ENCODE results near the gene SPATS2. TPM values are rescaled to one million over a fixed set of nuclear protein-coding genes. Genes with fewer than 3 reads are reported as not detected.
A peak's percentile ranks its signal among the peaks of the same experiment; 100 is the strongest.
"Not testable (repeated sequence)": the region's sequence is repeated elsewhere in the genome, so short reads cannot be mapped to it uniquely, and the experiment has no call there.

Gene SPATS2
- total RNA-seq, 2 experiments from 2014 or later: 9.7 to 12.9 TPM

GRCh38 chr12:49527361-49528130, 160.3 kb downstream of the SPATS2 start:
- Mint-ChIP-seq H3K4me3 (no peak overlapping the region), H3K27ac (no peak overlapping the region), H3K4me1 (ENCODE audit: low read depth) (no peaks in the 10 kb centered on the region), H3K9me3 (no peaks in the 10 kb centered on the region), H3K27me3 (no peaks in the 10 kb centered on the region), H3K36me3 (peaks cover 4% of the 10 kb centered on the region)
- ChIA-PET POLR2A (no interaction called here), CTCF (interaction anchor here (1.1 to 1.3 kb wide), 2 partner anchors 13 to 35 kb away, joined by 3 to 4 read pairs; no protein-coding TSS in a partner anchor)
- no peak for DNase-seq
- intact Hi-C loops (cut with micrococcal nuclease): no loop called here

GRCh38 chr12:49529414-49529813, 162.2 kb downstream of the SPATS2 start:
- CTCF ChIA-PET: interaction anchor here (0.6 to 0.7 kb wide), 2 partner anchors 68 to 177 kb away, joined by 3 read pairs; no protein-coding TSS in a partner anchor
- intact Hi-C loops (cut with micrococcal nuclease): no loop called here
- H3K36me3 Mint-ChIP-seq: peaks cover 4% of the 10 kb centered on the region
- no peak overlapping the region for H3K27ac Mint-ChIP-seq
- DNase-seq: no peak
- POLR2A ChIA-PET: no interaction called here
- no peaks in the 10 kb centered on the region for H3K27me3 Mint-ChIP-seq
- no peak overlapping the region for H3K4me3 Mint-ChIP-seq
- H3K4me1 Mint-ChIP-seq (ENCODE audit: low read depth): no peaks in the 10 kb centered on the region
- H3K9me3 Mint-ChIP-seq: no peaks in the 10 kb centered on the region

- ChIA-PET POLR2A (no interaction called here), CTCF (interaction anchor here (0.6 to 1.3 kb wide), 2 partner anchors 37 to 173 kb away, joined by 3 to 4 read pairs; no protein-coding TSS in a partner anchor)
- DNase-seq: no peak
- intact Hi-C loops (cut with micrococcal nuclease): no loop called here
- H3K36me3 Mint-ChIP-seq: no peaks in the 10 kb centered on the region
- no peaks in the 10 kb centered on the region for H3K4me1 Mint-ChIP-seq (ENCODE audit: low read depth)
- H3K27ac Mint-ChIP-seq: no peak overlapping the region
- H3K4me3 Mint-ChIP-seq: no peak overlapping the region
- H3K27me3 Mint-ChIP-seq: peaks cover under 1% of the 10 kb centered on the region
- no peaks in the 10 kb centered on the region for H3K9me3 Mint-ChIP-seq
These were observed 164.5 kb downstream of the SPATS2 start for GRCh38 chr12:49531745-49532144.

GRCh38 chr12:49533331-49533730, 166.1 kb downstream of the SPATS2 start:
- no peaks in the 10 kb centered on the region for H3K36me3 Mint-ChIP-seq
- POLR2A ChIA-PET: no interaction called here
- H3K27me3 Mint-ChIP-seq: peaks cover 7% of the 10 kb centered on the region
- H3K27ac Mint-ChIP-seq: no peak overlapping the region
- no peak overlapping the region for H3K4me3 Mint-ChIP-seq
- H3K4me1 Mint-ChIP-seq (ENCODE audit: low read depth): peaks cover 2% of the 10 kb centered on the region
- CTCF ChIA-PET: interaction anchor here (1.3 kb wide), 1 partner anchor 445 kb away, joined by 4 read pairs; no protein-coding TSS in a partner anchor
- DNase-seq: no peak
- intact Hi-C loops (cut with micrococcal nuclease): no loop called here
- H3K9me3 Mint-ChIP-seq: no peaks in the 10 kb centered on the region

GRCh38 chr12:49534122-49534521, 166.9 kb downstream of the SPATS2 start:
- H3K36me3 Mint-ChIP-seq; H3K27me3 Mint-ChIP-seq; POLR2A ChIA-PET; DNase-seq; H3K9me3 Mint-ChIP-seq; H3K4me1 Mint-ChIP-seq (ENCODE audit: low read depth); H3K27ac Mint-ChIP-seq; H3K4me3 Mint-ChIP-seq; intact Hi-C loops (cut with micrococcal nuclease): not testable (repeated sequence)
- CTCF ChIA-PET: interaction anchor here (1.3 kb wide), 1 partner anchor 446 kb away, joined by 4 read pairs; no protein-coding TSS in a partner anchor

GRCh38 chr12:49534731-49535278, 167.5 kb downstream of the SPATS2 start:
- no peak for DNase-seq
- Mint-ChIP-seq H3K4me3 (no peak overlapping the region), H3K4me1 (ENCODE audit: low read depth) (peaks cover 6% of the 10 kb centered on the region), H3K27ac (no peak overlapping the region), H3K36me3 (no peaks in the 10 kb centered on the region), H3K27me3 (peaks cover 12% of the 10 kb centered on the region), H3K9me3 (no peaks in the 10 kb centered on the region)
- CTCF ChIA-PET: interaction anchor here (1.3 kb wide), 1 partner anchor 447 kb away, joined by 4 read pairs; no protein-coding TSS in a partner anchor
- POLR2A ChIA-PET: interaction anchor here (1.2 kb wide), 1 partner anchor 167 kb away, joined by 4 read pairs; the partner anchor contains the start of gene SPATS2
- intact Hi-C loops (cut with micrococcal nuclease): no loop called here

- ChIA-PET CTCF (interaction anchor here (0.6 to 1.6 kb wide), 2 partner anchors 177 to 472 kb away, joined by 3 to 6 read pairs; no protein-coding TSS in a partner anchor), POLR2A (interaction anchor here (1.2 kb wide), 1 partner anchor 169 kb away, joined by 4 read pairs; the partner anchor contains the start of gene SPATS2)
- H3K4me3 Mint-ChIP-seq: no peak overlapping the region
- no peaks in the 10 kb centered on the region for H3K9me3 Mint-ChIP-seq
- DNase-seq: no peak
- no peak overlapping the region for H3K27ac Mint-ChIP-seq
- peaks cover 15% of the 10 kb centered on the region for H3K27me3 Mint-ChIP-seq
- H3K36me3 Mint-ChIP-seq: no peaks in the 10 kb centered on the region
- intact Hi-C loops (cut with micrococcal nuclease): no loop called here
- peaks cover 6% of the 10 kb centered on the region for H3K4me1 Mint-ChIP-seq (ENCODE audit: low read depth)
These were observed 168.8 kb downstream of the SPATS2 start for GRCh38 chr12:49535921-49536525.

GRCh38 chr12:49536526-49537071, 169.3 kb downstream of the SPATS2 start:
- H3K9me3 Mint-ChIP-seq: no peaks in the 10 kb centered on the region
- POLR2A ChIA-PET: no interaction called here
- no peaks in the 10 kb centered on the region for H3K36me3 Mint-ChIP-seq
- no peak overlapping the region for H3K27ac Mint-ChIP-seq
- intact Hi-C loops (cut with micrococcal nuclease): no loop called here
- CTCF ChIA-PET: interaction anchor here (0.6 to 1.6 kb wide), 2 partner anchors 178 to 472 kb away, joined by 3 to 6 read pairs; no protein-coding TSS in a partner anchor
- H3K4me3 Mint-ChIP-seq: no peak overlapping the region
- peaks cover 15% of the 10 kb centered on the region for H3K27me3 Mint-ChIP-seq
- H3K4me1 Mint-ChIP-seq (ENCODE audit: low read depth): peaks cover 6% of the 10 kb centered on the region
- DNase-seq: no peak

- H3K27me3 Mint-ChIP-seq: peaks cover 15% of the 10 kb centered on the region
- H3K36me3 Mint-ChIP-seq: no peaks in the 10 kb centered on the region
- H3K4me3 Mint-ChIP-seq: peak overlapping the region; percentile 66
- ChIA-PET POLR2A (no interaction called here), CTCF (interaction anchor here (1.0 to 2.3 kb wide), 3 partner anchors 43 to 178 kb away, joined by 3 to 10 read pairs (median 5); no protein-coding TSS in a partner anchor)
- H3K4me1 Mint-ChIP-seq (ENCODE audit: low read depth): peaks cover 6% of the 10 kb centered on the region
- H3K9me3 Mint-ChIP-seq: no peaks in the 10 kb centered on the region
- no peak overlapping the region for H3K27ac Mint-ChIP-seq
- no peak for DNase-seq
- intact Hi-C loops (cut with micrococcal nuclease): no loop called here
These were observed 170.0 kb downstream of the SPATS2 start for GRCh38 chr12:49537231-49537751.

- peaks cover 6% of the 10 kb centered on the region for H3K4me1 Mint-ChIP-seq (ENCODE audit: low read depth)
- H3K9me3 Mint-ChIP-seq: no peaks in the 10 kb centered on the region
- no peaks in the 10 kb centered on the region for H3K36me3 Mint-ChIP-seq
- ChIA-PET CTCF (interaction anchor here (1.0 to 2.3 kb wide), 4 partner anchors 43 to 241 kb away, joined by 3 to 10 read pairs (median 4); no protein-coding TSS in a partner anchor), POLR2A (no interaction called here)
- intact Hi-C loops (cut with micrococcal nuclease): no loop called here
- H3K27me3 Mint-ChIP-seq: peaks cover 15% of the 10 kb centered on the region
- DNase-seq: peak; percentile 48
- H3K27ac Mint-ChIP-seq: no peak overlapping the region
- H3K4me3 Mint-ChIP-seq: peak overlapping the region; percentile 66
These were observed 170.7 kb downstream of the SPATS2 start for GRCh38 chr12:49537752-49538509.
